H1 (cell line): ENCODE measurements around the gene SNX6. TPM values are rescaled to one million over a fixed set of nuclear protein-coding genes. Genes with fewer than 3 reads are reported as not detected.

Experiments
- CTCF ChIA-PET: fragments of 300-600 bp; sonication (Branson Sonifier 250); formaldehyde crosslinking; loops from one replicate; lab custom pipeline; 2021; ENCODE audit not compliant: partially characterized antibody; lab: Charles Lee
- POLR2A ChIA-PET: fragments of 300-600 bp; sonication (Branson Sonifier 250); formaldehyde crosslinking; loops from one replicate; lab custom pipeline; 2021; ENCODE audit warnings: inconsistent platforms; ENCODE audit not compliant: partially characterized antibody; lab: Charles Lee
- DNase-seq, 2 experiments: peaks; one replicate each; pipeline versions ENCODE4 v3.0.0 to v3.0.0-alpha.2; 2010 to 2022; ENCODE audit warnings: low spot score in 2 of 2, low read depth in 1 of 2, mixed read lengths in 1 of 2
- FAIRE-seq: peaks from 2 replicates; lab custom pipeline; 2011; peaks lifted over from hg19 to GRCh38; lab: Jason Lieb, UNC
- H2AFZ ChIP-seq: 2 replicates; pipeline ENCODE4 v1.8.1; 2012; ENCODE audit warnings: low read length, inconsistent platforms
- H2AK5ac ChIP-seq: 2 replicates; pipeline ENCODE4 v1.6.1; 2013; ENCODE audit warnings: low read depth, low read length
- H2BK120ac ChIP-seq: replicated peaks from 2 replicates; pipeline ENCODE3; 2013; ENCODE audit warnings: low read depth, low read length, inconsistent platforms
- H2BK12ac ChIP-seq: 2 replicates; pipeline ENCODE4 v1.6.1; 2013; ENCODE audit warnings: low read depth, low read length
- H2BK15ac ChIP-seq: 2 replicates; pipeline ENCODE4 v1.6.1; 2013; ENCODE audit warnings: low read length
- H2BK20ac ChIP-seq: 2 replicates; pipeline ENCODE4 v1.6.1; 2013; ENCODE audit warnings: low read length
- H2BK5ac ChIP-seq: 2 replicates; pipeline ENCODE4 v1.6.1; 2013; ENCODE audit warnings: low read depth, low read length
- H3K14ac ChIP-seq: 2 replicates; pipeline ENCODE4 v1.6.1; 2013; ENCODE audit warnings: inconsistent platforms; ENCODE audit not compliant: insufficient read length
- H3K18ac ChIP-seq: 2 replicates; pipeline ENCODE4 v1.6.1; 2013; ENCODE audit warnings: low read length; ENCODE audit errors: extremely low read depth
- H3K23ac ChIP-seq: 2 replicates; pipeline ENCODE4 v1.6.1; 2013; ENCODE audit warnings: inconsistent platforms; ENCODE audit not compliant: insufficient read length
- H3K23me2 ChIP-seq: 2 replicates; pipeline ENCODE4 v1.6.1; 2013; ENCODE audit warnings: low read depth, low read length
- H3K27ac ChIP-seq: 2 replicates; pipeline ENCODE4 v1.6.1; 2011; ENCODE audit warnings: low read depth, low read length, inconsistent platforms
- H3K27me3 ChIP-seq, 4 experiments: replicated peaks in 1 of 4; 1 replicate in 1 of 4; 2 replicates in 3 of 4; pipeline versions ENCODE4 v1.6.1 to v1.8.1; 2011 to 2013; ENCODE audit warnings: low read length in 3 of 4, mild to moderate bottlenecking in 3 of 4, inconsistent platforms in 2 of 4, mixed read lengths in 2 of 4, moderate library complexity in 1 of 4; ENCODE audit not compliant: control insufficient read depth in 3 of 4, insufficient read depth in 3 of 4; ENCODE audit errors: extremely low read depth in 1 of 4
- H3K36me3 ChIP-seq, 4 experiments: 2 replicates each; pipeline versions ENCODE4 v1.6.1 to v1.8.1; 2011 to 2013; ENCODE audit warnings: mild to moderate bottlenecking in 4 of 4, low read length in 3 of 4, moderate library complexity in 2 of 4, control low read depth in 1 of 4, inconsistent platforms in 1 of 4; ENCODE audit not compliant: insufficient read depth in 4 of 4, control insufficient read depth in 2 of 4
- H3K4ac ChIP-seq: replicated peaks from 2 replicates; pipeline ENCODE3; 2013; ENCODE audit warnings: low read length, low read depth, mixed read lengths, inconsistent platforms; ENCODE audit not compliant: insufficient read length
- H3K4me1 ChIP-seq, 4 experiments: replicated peaks in 1 of 4; 1 replicate in 1 of 4; 2 replicates in 3 of 4; pipeline versions ENCODE4 v1.6.1 to v1.8.1; 2011 to 2013; ENCODE audit warnings: low read length in 3 of 4, inconsistent platforms in 2 of 4, mixed read lengths in 1 of 4; ENCODE audit not compliant: insufficient read depth in 4 of 4, control insufficient read depth in 3 of 4
- H3K4me2 ChIP-seq, 2 experiments: 2 replicates each; pipeline versions ENCODE4 v1.6.1 to v1.8.1; 2011 to 2013; ENCODE audit warnings: low read depth in 2 of 2, low read length in 2 of 2, control low read depth in 1 of 2, inconsistent platforms in 1 of 2, mild to moderate bottlenecking in 1 of 2; ENCODE audit not compliant: insufficient read depth in 1 of 2
- H3K4me3 ChIP-seq, 4 experiments: fragments of 200-600, 300-600 bp in 1 of 4; sonication (generic), shearing (Covaris generic), sonication (Bioruptor Twin) in 1 of 4; 2 replicates each; pipeline versions ENCODE4 v1.5.1 to v1.8.1; 2011 to 2016; ENCODE audit warnings: low read length in 4 of 4, low read depth in 3 of 4, control low read depth in 2 of 4, inconsistent platforms in 2 of 4, mild to moderate bottlenecking in 2 of 4, mixed read lengths in 1 of 4, moderate library complexity in 1 of 4; ENCODE audit not compliant: insufficient read depth in 2 of 4; ENCODE audit errors: extremely low read depth in 1 of 4
- H3K56ac ChIP-seq: replicated peaks from 2 replicates; pipeline ENCODE3; 2013; ENCODE audit warnings: low read depth, mild to moderate bottlenecking, mixed read lengths, low read length, inconsistent platforms; ENCODE audit not compliant: insufficient read length
- H3K79me1 ChIP-seq: 2 replicates; pipeline ENCODE4 v1.6.1; 2013; ENCODE audit warnings: low read depth, low read length, control low read depth
- H3K79me2 ChIP-seq, 2 experiments: 2 replicates each; pipeline versions ENCODE4 v1.6.1 to v1.8.1; 2012 to 2013; ENCODE audit warnings: low read length in 2 of 2, mild to moderate bottlenecking in 2 of 2, inconsistent platforms in 1 of 2; ENCODE audit not compliant: insufficient read depth in 2 of 2, control insufficient read depth in 1 of 2
- H3K9ac ChIP-seq, 4 experiments: replicated peaks in 1 of 4; 1 replicate in 1 of 4; 2 replicates in 3 of 4; pipeline versions ENCODE4 v1.6.1 to v1.8.1; 2011 to 2013; ENCODE audit warnings: low read depth in 3 of 4, low read length in 3 of 4, control low read depth in 2 of 4, mild to moderate bottlenecking in 2 of 4, moderate library complexity in 2 of 4, inconsistent platforms in 1 of 4; ENCODE audit errors: extremely low read depth in 1 of 4
- H3K9me3 ChIP-seq, 2 experiments: 2 replicates each; pipeline versions ENCODE4 v1.6.1 to v1.8.1; 2012 to 2013; ENCODE audit warnings: mild to moderate bottlenecking in 2 of 2, moderate library complexity in 2 of 2, control low read depth in 1 of 2, inconsistent platforms in 1 of 2, low read depth in 1 of 2, low read length in 1 of 2, mixed read lengths in 1 of 2; ENCODE audit not compliant: insufficient read depth in 2 of 2
- H4K20me1 ChIP-seq, 2 experiments: replicated peaks in 1 of 2; 2 replicates each; pipeline versions ENCODE3 to v1.8.1; 2011 to 2013; ENCODE audit warnings: inconsistent platforms in 2 of 2, low read length in 2 of 2, mild to moderate bottlenecking in 1 of 2; ENCODE audit not compliant: insufficient read depth in 2 of 2, control insufficient read depth in 1 of 2
- H4K5ac ChIP-seq: 2 replicates; pipeline ENCODE4 v1.6.1; 2013; ENCODE audit warnings: low read length, low read depth, mixed read lengths, inconsistent platforms; ENCODE audit not compliant: insufficient read length
- H4K8ac ChIP-seq: 2 replicates; pipeline ENCODE4 v1.8.0; 2013; ENCODE audit warnings: mild to moderate bottlenecking, moderate library complexity, low read length, inconsistent platforms; ENCODE audit not compliant: insufficient read depth; ENCODE audit errors: extremely low read depth
- H4K91ac ChIP-seq: replicated peaks from 2 replicates; pipeline ENCODE3; 2013; ENCODE audit warnings: low read length, mixed read lengths, inconsistent platforms; ENCODE audit not compliant: insufficient read length
- BACH1 ChIP-seq: IDR thresholded peaks from 2 replicates; pipeline ENCODE4 v1.6.1; 2012; ENCODE audit warnings: low read length, improper control_type of control experiment
- E2F6 ChIP-seq: IDR thresholded peaks from 2 replicates; pipeline ENCODE4 v1.6.1; 2012; ENCODE audit warnings: inconsistent platforms
- EGR1 ChIP-seq: IDR thresholded peaks from 2 replicates; pipeline ENCODE4 v1.6.1; 2011; ENCODE audit warnings: low read depth, low read length, borderline replicate concordance
- EP300 ChIP-seq, 2 experiments: IDR thresholded peaks; 1 replicate in 1 of 2; 2 replicates in 1 of 2; pipeline ENCODE4 v1.6.1; 2011 to 2012; ENCODE audit warnings: low read depth in 2 of 2, low read length in 2 of 2, mild to moderate bottlenecking in 2 of 2, borderline replicate concordance in 1 of 2, inconsistent platforms in 1 of 2, moderate library complexity in 1 of 2
- EZH2 ChIP-seq: fragments of 200-600 bp; sonication (generic); IDR thresholded peaks from 2 replicates; pipeline ENCODE4 v1.7.1; 2012; ENCODE audit warnings: low read depth, mild to moderate bottlenecking, moderate library complexity, low read length, inconsistent platforms; ENCODE audit not compliant: severe bottlenecking
- GTF2F1 ChIP-seq: IDR thresholded peaks from 2 replicates; pipeline ENCODE4 v1.6.1; 2012; ENCODE audit warnings: low read depth, low read length, improper control_type of control experiment, borderline replicate concordance
- HDAC2 ChIP-seq, 2 experiments: fragments of 300-600 bp in 1 of 2; sonication (generic) in 1 of 2; IDR thresholded peaks; 2 replicates each; pipeline ENCODE4 v1.6.1; 2011 to 2012; ENCODE audit warnings: low read depth in 2 of 2, low read length in 2 of 2, mild to moderate bottlenecking in 2 of 2, moderate library complexity in 2 of 2, borderline replicate concordance in 1 of 2, inconsistent platforms in 1 of 2
- RFX5 ChIP-seq: IDR thresholded peaks from 2 replicates; pipeline ENCODE4 v1.6.1; 2011; ENCODE audit warnings: low read depth, low read length, improper control_type of control experiment, borderline replicate concordance
- RNF2 ChIP-seq: fragments of 200-900, 300-1000 bp; sonication (generic); IDR thresholded peaks from 2 replicates; pipeline ENCODE4 v1.7.1; 2016; ENCODE audit warnings: borderline replicate concordance, low read depth, mild to moderate bottlenecking, antibody characterized with exemption, low read length; ENCODE audit not compliant: poor library complexity, severe bottlenecking; ENCODE audit errors: missing control alignments
- SP1 ChIP-seq: IDR thresholded peaks from 2 replicates; pipeline ENCODE4 v1.6.1; 2011; ENCODE audit warnings: low read depth, low read length
- SRF ChIP-seq: IDR thresholded peaks from 2 replicates; pipeline ENCODE4 v1.6.1; 2011; ENCODE audit warnings: mild to moderate bottlenecking, low read depth, low read length, moderate library complexity
- WGBS, 2 experiments: shearing (Covaris generic) in 1 of 2; methylation state at CpG; one replicate each; pipeline versions ENCODE4 v1.1.6 to v1.1.7; 2013 to 2015; ENCODE audit warnings: low lambda C conversion rate in 2 of 2, mixed read lengths in 2 of 2, inconsistent platforms in 1 of 2, low coverage in 1 of 2, missing lambda C conversion rate in 1 of 2; ENCODE audit not compliant: insufficient replicate concordance in 2 of 2, insufficient coverage in 1 of 2, insufficient read length in 1 of 2; ENCODE audit errors: extremely low coverage in 1 of 2, missing lambda C conversion rate in 1 of 2; 5-methylcytosine and 5-hydroxymethylcytosine counted together
- polyA plus RNA-seq, 7 experiments: library from polyadenylated mRNA; depleted of rRNA in 3 of 7; stranded (reverse) in 5 of 7; unstranded in 2 of 7; fragments of >200 nt in 5 of 7; fragments of 200-250 nt in 2 of 7; gene quantifications; 1 replicate in 5 of 7; 2 replicates in 1 of 7; 4 replicates in 1 of 7; pipeline versions ENCODE4 v1.2.1 to v1.2.3, GENCODE V29; 2011 to 2013; ENCODE audit warnings: missing spikeins in 2 of 7, mixed read lengths in 2 of 7
- total RNA-seq: library from RNA; stranded (reverse); fragmentation: NEBNext Ultra II Directional; extraction: Animal tissue kit (Norgen Biotek cat#: 25700); gene quantifications from 2 replicates; pipeline ENCODE4 v1.2.1, GENCODE V29; 2021
- TF ChIP-seq, protein P1 (sequence below): IDR thresholded peaks from 2 replicates; pipeline ENCODE4 v1.6.1; 2011; ENCODE audit warnings: low read depth, mild to moderate bottlenecking, low read length; ENCODE audit not compliant: insufficient read depth

The SNX6 gene
- total and polyA plus RNA-seq, 2 of the 8 experiments (the other 6 are each of a cell fraction or from before 2014, with no cell fraction given) = 53.4 to 71.1 TPM

- Histone ChIP-seq H4K20me1 (peaks cover 0 to 4% of the 10 kb centered on the region in 2 experiments), H2BK20ac (no peak overlapping the region), H3K23ac (no peak overlapping the region), H2BK12ac (no peak overlapping the region), H3K4me1 (no peaks in the 10 kb centered on the region), H2BK5ac (no peak overlapping the region), H2BK15ac (no peak overlapping the region), H2AFZ (no peak overlapping the region), H3K4me2 (no peak overlapping the region), H3K4ac (no peak overlapping the region), H4K8ac (no peak overlapping the region), H3K4me3 (no peak overlapping the region), H3K23me2 (no peaks in the 10 kb centered on the region), H4K5ac (no peak overlapping the region), H2BK120ac (no peak overlapping the region), H3K79me1 (no peaks in the 10 kb centered on the region), H2AK5ac (no peak overlapping the region), H3K14ac (no peak overlapping the region), H3K36me3 (peaks cover 0 to 9% (median 2%) of the 10 kb centered on the region in 4 experiments; a peak in 4 of 8 replicates), H3K18ac (no peak overlapping the region), H3K27me3 (no peaks in the 10 kb centered on the region), H3K9me3 (no peaks in the 10 kb centered on the region), H3K56ac (no peak overlapping the region), H4K91ac (no peak overlapping the region), H3K9ac (no peak overlapping the region), H3K27ac (no peak overlapping the region), H3K79me2 (peaks cover 0 to 8% of the 10 kb centered on the region in 2 experiments; a peak in 1 of 4 replicates)
- WGBS, 2 experiments = 91% methylated on average over 3 of the region's 3 CpGs; no CpG with 5 or more reads in 1 of the 2 experiments
- no peak for DNase-seq
- CTCF ChIA-PET = no interaction called here
- POLR2A ChIA-PET = no interaction called here
- no peak for FAIRE-seq
- TF ChIP-seq GTF2F1 = no peak
- TF ChIP-seq, protein P1, sequence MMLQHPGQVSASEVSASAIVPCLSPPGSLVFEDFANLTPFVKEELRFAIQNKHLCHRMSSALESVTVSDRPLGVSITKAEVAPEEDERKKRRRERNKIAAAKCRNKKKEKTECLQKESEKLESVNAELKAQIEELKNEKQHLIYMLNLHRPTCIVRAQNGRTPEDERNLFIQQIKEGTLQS = no peak
- TF ChIP-seq EP300 (IDR thresholded peaks at IDR 0.05; ENCODE audit: borderline replicate concordance in 1 of 2, low read depth in 2 of 2, low read length in 2 of 2) = no peak
- TF ChIP-seq SP1 = no peak
- no peak for TF ChIP-seq RNF2
- TF ChIP-seq HDAC2 (IDR thresholded peaks at IDR 0.05; ENCODE audit: borderline replicate concordance in 1 of 2, low read depth in 2 of 2, low read length in 2 of 2) = no peak
- TF ChIP-seq RFX5 = no peak
- TF ChIP-seq E2F6 = no peak
- TF ChIP-seq EGR1 = no peak
- TF ChIP-seq EZH2 = no peak
- no peak for TF ChIP-seq BACH1
- no peak for TF ChIP-seq SRF
Measured at GRCh38 chr14:34623506-34623905, 6.4 kb downstream of the SNX6 start.
